KMS-11 (cell line): ENCODE results near the gene RGL4.

Experiments used
- H2AFZ ChIP-seq: fragments of 200-600 bp; sonication (generic); 2 replicates; pipeline ENCODE4 v1.6.1; 2016; ENCODE audit warnings: antibody characterized with exemption, mixed run types, low read depth
- H3K27ac ChIP-seq: fragments of 200-600 bp; sonication (generic); 2 replicates; pipeline ENCODE4 v1.6.1; 2016; ENCODE audit warnings: mild to moderate bottlenecking, mixed run types
- H3K27me3 ChIP-seq: fragments of 200-600 bp; sonication (generic); 2 replicates; pipeline ENCODE4 v1.6.1; 2017; ENCODE audit warnings: mild to moderate bottlenecking, low read depth, mixed run types, moderate library complexity; ENCODE audit not compliant: insufficient read depth
- H3K36me3 ChIP-seq: fragments of 200-600 bp; sonication (generic); 2 replicates; pipeline ENCODE4 v1.6.1; 2017; ENCODE audit warnings: mild to moderate bottlenecking, mixed run types; ENCODE audit not compliant: insufficient read depth
- H3K4me1 ChIP-seq: fragments of 200-600 bp; sonication (generic); 2 replicates; pipeline ENCODE4 v1.6.1; 2016; ENCODE audit warnings: mild to moderate bottlenecking, low read depth, mixed run types; ENCODE audit not compliant: poor library complexity, severe bottlenecking
- H3K4me2 ChIP-seq: fragments of 200-600 bp; sonication (generic); 2 replicates; pipeline ENCODE4 v1.7.0; 2016; ENCODE audit warnings: mild to moderate bottlenecking, mixed run types
- H3K4me3 ChIP-seq: fragments of 200-600 bp; sonication (generic); IDR thresholded peaks from 2 replicates; pipeline ENCODE4 v1.6.1; 2017; ENCODE audit warnings: low read depth, low read length, mixed read lengths; ENCODE audit not compliant: insufficient read depth
- H3K79me2 ChIP-seq: fragments of 200-600 bp; sonication (generic); 2 replicates; pipeline ENCODE4 v1.6.1; 2016; ENCODE audit warnings: low read depth, mixed run types; ENCODE audit not compliant: insufficient read depth
- H3K9ac ChIP-seq: fragments of 200-600 bp; sonication (generic); 2 replicates; pipeline ENCODE4 v1.6.1; 2016; ENCODE audit warnings: mild to moderate bottlenecking, mixed run types
- H4K20me1 ChIP-seq: fragments of 200-600 bp; sonication (generic); 2 replicates; pipeline ENCODE4 v1.6.1; 2016; ENCODE audit warnings: mild to moderate bottlenecking, mixed run types; ENCODE audit not compliant: insufficient read depth
- CTCF ChIP-seq: fragments of 200-600 bp; sonication (generic); conservative IDR thresholded peaks from 2 replicates; pipeline ENCODE4 v1.6.1; 2017; ENCODE audit warnings: low read depth, mild to moderate bottlenecking, antibody characterized with exemption, low read length, moderate library complexity, mixed read lengths

The RGL4 gene

DNA sequence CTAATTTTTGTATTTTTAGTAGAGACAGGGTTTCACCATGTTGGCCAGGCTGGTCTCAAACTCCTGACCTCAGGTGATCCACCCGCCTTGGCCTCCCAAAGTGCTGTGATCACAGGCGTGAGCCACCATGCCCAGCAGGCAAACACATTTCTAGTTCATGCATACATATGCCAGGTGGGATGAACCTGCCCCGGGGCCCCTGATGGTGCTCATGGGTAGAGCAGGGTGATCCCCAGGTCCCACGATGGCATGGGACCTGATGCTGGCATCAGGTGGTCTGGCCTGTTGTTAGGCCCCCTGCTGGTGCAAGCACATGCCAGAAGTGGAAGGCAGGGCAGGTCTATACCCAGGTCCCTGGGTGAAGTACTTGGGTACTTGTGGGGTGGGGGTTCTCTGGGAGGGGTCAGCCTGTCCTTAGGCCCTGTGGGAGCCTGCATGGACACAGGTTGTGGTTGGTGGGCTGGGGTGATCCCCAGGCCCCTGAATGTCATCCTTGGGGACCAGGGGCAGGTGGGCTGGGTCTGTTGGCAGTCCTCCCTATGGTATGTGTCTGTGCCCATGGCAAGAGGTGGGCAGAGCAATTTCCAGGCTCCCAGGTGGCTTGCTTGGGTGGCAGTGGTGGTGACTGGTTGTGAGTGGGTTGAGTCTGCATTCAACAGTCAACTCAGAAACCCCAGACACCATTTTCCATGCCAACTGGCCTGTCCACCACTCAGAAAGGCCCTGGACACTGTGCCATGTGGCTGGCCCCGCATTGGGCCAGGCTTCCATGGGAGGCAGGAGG lies 9.6 kb upstream of the RGL4 start:
- Histone ChIP-seq H3K27ac (no peak overlapping the region), H3K9ac (no peak overlapping the region), H3K36me3 (no peaks in the 10 kb centered on the region), H3K79me2 (no peaks in the 10 kb centered on the region), H2AFZ (no peak overlapping the region), H3K27me3 (no peaks in the 10 kb centered on the region), H4K20me1 (no peaks in the 10 kb centered on the region), H3K4me2 (no peak overlapping the region), H3K4me3 (no peak overlapping the region), H3K4me1 (no peaks in the 10 kb centered on the region)
- no peak for TF ChIP-seq CTCF

DNA sequence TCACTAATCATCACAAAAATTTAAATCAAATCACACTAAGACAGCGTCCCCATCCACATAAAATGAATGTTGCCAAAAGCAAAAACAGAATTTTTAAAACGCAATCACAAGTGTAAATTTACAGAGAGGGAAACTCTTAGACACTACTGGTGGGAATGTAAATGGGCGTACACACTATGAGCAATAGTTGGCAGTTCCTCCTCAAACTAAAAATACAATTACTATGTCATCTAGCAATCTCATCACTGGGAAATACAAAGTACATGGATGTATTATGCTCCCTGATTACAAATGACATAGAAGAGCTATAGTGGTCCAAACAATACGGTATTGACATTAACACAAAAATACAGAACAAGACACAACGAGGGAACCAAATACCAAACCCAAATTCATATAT lies 8.7 kb upstream of the RGL4 start:
- no peaks in the 10 kb centered on the region for H3K79me2 ChIP-seq
- no peaks in the 10 kb centered on the region for H3K36me3 ChIP-seq
- H3K9ac ChIP-seq: no peak overlapping the region
- no peak overlapping the region for H2AFZ ChIP-seq
- no peaks in the 10 kb centered on the region for H4K20me1 ChIP-seq
- no peak for TF ChIP-seq CTCF
- no peak overlapping the region for H3K4me3 ChIP-seq
- H3K27ac ChIP-seq: no peak overlapping the region
- no peaks in the 10 kb centered on the region for H3K4me1 ChIP-seq
- H3K27me3 ChIP-seq: no peaks in the 10 kb centered on the region
- no peak overlapping the region for H3K4me2 ChIP-seq

DNA sequence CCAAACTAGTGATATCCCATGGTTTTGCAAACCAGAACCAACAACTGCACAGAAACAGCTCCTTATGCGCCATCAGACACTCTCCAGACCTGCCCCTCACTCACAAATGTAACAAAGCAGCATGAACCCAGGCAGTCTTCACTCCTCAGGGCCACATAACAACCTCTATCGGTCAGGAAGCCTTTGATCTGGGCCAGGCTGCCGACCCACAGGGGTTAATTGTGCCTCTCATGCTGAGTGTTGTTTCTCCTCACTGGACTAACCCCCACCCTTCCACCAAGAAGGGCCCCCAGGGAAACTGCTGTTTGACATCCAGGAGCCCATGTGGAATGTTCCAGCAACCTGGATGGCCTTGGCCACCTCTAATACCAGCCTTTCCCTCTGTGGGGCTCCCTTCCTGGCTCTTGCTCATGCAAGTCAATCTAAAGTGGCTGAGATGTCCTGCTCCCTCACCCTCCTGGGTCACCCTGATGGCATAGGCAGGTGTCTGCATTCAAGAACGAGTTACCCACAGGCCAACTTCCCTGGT lies 7.9 kb upstream of the RGL4 start:
- no peaks in the 10 kb centered on the region for H3K79me2 ChIP-seq
- H2AFZ ChIP-seq: no peak overlapping the region
- no peaks in the 10 kb centered on the region for H4K20me1 ChIP-seq
- no peak overlapping the region for H3K4me3 ChIP-seq
- TF ChIP-seq CTCF: no peak
- H3K27ac ChIP-seq: no peak overlapping the region
- H3K4me2 ChIP-seq: no peak overlapping the region
- H3K4me1 ChIP-seq: no peaks in the 10 kb centered on the region
- no peaks in the 10 kb centered on the region for H3K27me3 ChIP-seq
- no peak overlapping the region for H3K9ac ChIP-seq
- no peaks in the 10 kb centered on the region for H3K36me3 ChIP-seq

- no peaks in the 10 kb centered on the region for H3K79me2 ChIP-seq
- H3K4me2 ChIP-seq: no peak overlapping the region
- no peaks in the 10 kb centered on the region for H3K36me3 ChIP-seq
- H2AFZ ChIP-seq: no peak overlapping the region
- TF ChIP-seq CTCF: no peak
- no peaks in the 10 kb centered on the region for H3K27me3 ChIP-seq
- no peak overlapping the region for H3K4me3 ChIP-seq
- H3K27ac ChIP-seq: no peak overlapping the region
- H3K9ac ChIP-seq: no peak overlapping the region
- H3K4me1 ChIP-seq: no peaks in the 10 kb centered on the region
- H4K20me1 ChIP-seq: no peaks in the 10 kb centered on the region
These were observed 7.3 kb upstream of the RGL4 start for GRCh38 chr22:23683545-23683944.
